Measurements from ENCODE around the gene BLVRB.

DNA sequence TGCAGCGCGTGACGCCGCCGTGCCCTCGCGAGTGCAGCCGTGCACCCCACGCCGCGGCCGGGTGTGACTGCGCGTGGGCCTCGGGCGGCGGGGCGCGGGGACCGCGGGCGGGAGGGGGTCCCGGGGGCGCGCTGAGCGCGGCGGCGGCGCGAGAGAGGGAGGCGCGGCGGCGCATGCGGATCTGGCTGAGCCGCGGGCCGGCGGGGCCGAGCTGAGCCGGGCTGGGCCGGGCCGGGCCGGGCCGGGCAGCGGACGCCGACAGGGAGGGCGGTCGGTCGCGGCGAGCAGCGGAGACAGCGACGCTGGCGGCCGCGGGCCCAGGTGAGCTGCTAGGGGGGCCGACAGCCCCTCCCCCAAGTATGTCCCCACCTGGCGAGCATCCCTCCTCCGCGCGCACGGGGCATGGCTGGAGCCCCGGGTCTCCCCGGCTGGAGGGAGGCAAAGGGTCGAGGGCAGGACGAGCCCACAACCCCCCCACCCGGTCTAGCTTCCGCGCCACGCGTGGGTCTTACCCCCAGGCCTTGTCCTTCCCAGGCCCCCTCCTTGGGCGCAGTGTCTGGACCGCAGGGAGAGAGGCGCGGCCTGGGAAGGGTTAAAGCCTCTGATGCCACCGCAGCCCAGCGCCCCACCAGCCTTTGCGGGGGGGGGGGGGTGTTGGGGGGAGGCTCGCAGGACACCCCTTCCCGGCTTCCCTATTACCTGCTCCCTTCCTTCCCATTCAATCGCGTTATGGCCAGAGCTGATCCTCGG lies 1.6 kb upstream of the BLVRB start, which contains the start of gene SPTBN4:
- TF ChIP-seq, protein P1, sequence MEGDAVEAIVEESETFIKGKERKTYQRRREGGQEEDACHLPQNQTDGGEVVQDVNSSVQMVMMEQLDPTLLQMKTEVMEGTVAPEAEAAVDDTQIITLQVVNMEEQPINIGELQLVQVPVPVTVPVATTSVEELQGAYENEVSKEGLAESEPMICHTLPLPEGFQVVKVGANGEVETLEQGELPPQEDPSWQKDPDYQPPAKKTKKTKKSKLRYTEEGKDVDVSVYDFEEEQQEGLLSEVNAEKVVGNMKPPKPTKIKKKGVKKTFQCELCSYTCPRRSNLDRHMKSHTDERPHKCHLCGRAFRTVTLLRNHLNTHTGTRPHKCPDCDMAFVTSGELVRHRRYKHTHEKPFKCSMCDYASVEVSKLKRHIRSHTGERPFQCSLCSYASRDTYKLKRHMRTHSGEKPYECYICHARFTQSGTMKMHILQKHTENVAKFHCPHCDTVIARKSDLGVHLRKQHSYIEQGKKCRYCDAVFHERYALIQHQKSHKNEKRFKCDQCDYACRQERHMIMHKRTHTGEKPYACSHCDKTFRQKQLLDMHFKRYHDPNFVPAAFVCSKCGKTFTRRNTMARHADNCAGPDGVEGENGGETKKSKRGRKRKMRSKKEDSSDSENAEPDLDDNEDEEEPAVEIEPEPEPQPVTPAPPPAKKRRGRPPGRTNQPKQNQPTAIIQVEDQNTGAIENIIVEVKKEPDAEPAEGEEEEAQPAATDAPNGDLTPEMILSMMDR (IDR thresholded peaks at IDR 0.05), result no peak
- TF ChIP-seq EZH2phosphoT487 (IDR thresholded peaks at IDR 0.05), result no peak

Data from neural progenitor cell (in vitro differentiated cells).